Spleen (tissue), 11 donors: ENCODE results near the gene NPHP4. TPM values are rescaled to one million over a fixed set of nuclear protein-coding genes. Genes with fewer than 3 reads are reported as not detected.

Experiments
- DNase-seq: peaks from one replicate; pipeline ENCODE4 v3.0.0-alpha.2; 2020
- H3K27ac ChIP-seq, 8 donors: fragments of 200-600 bp; sonication (generic) in 7 of 8; 1 replicate in 4 of 8; 2 replicates in 4 of 8; pipeline versions ENCODE4 v1.5.0 to v1.8.0; 2016 to 2021; ENCODE audit warnings: inconsistent platforms in 4 of 8, mild to moderate bottlenecking in 4 of 8, moderate library complexity in 1 of 8
- H3K27me3 ChIP-seq, 7 donors: fragments of 200-600 bp; sonication (generic) in 6 of 7; replicated peaks in 1 of 7; 1 replicate in 4 of 7; 2 replicates in 3 of 7; pipeline versions ENCODE4 v1.5.0 to v1.8.0; 2016 to 2021; ENCODE audit warnings: inconsistent platforms in 3 of 7, mild to moderate bottlenecking in 1 of 7
- H3K36me3 ChIP-seq, 6 donors: fragments of 200-600 bp; sonication (generic) in 5 of 6; 1 replicate in 4 of 6; 2 replicates in 2 of 6; pipeline versions ENCODE4 v1.5.0 to v1.8.0; 2016 to 2021; ENCODE audit warnings: inconsistent platforms in 2 of 6
- H3K4me1 ChIP-seq, 6 donors: fragments of 200-600 bp; sonication (generic) in 5 of 6; 1 replicate in 3 of 6; 2 replicates in 3 of 6; pipeline versions ENCODE4 v1.5.0 to v1.8.0; 2016 to 2021; ENCODE audit warnings: inconsistent platforms in 3 of 6
- H3K4me3 ChIP-seq, 8 donors: fragments of 200-600 bp; sonication (generic) in 7 of 8; 1 replicate in 4 of 8; 2 replicates in 4 of 8; pipeline versions ENCODE4 v1.5.0 to v1.8.0; 2016 to 2021; ENCODE audit warnings: inconsistent platforms in 4 of 8, mild to moderate bottlenecking in 4 of 8, moderate library complexity in 2 of 8
- H3K9me3 ChIP-seq, 8 donors: fragments of 200-600 bp; sonication (generic) in 7 of 8; 1 replicate in 4 of 8; 2 replicates in 4 of 8; pipeline versions ENCODE4 v1.5.0 to v1.8.0; 2016 to 2021; ENCODE audit warnings: inconsistent platforms in 4 of 8
- CTCF ChIP-seq, 11 experiments: fragments of 200-600 bp in 7 of 11; fragments of 450-650 bp in 4 of 11; sonication (generic) in 4 of 11; IDR thresholded peaks in 8 of 11; conservative IDR thresholded peaks in 3 of 11; 1 replicate in 7 of 11; 2 replicates in 4 of 11; pipeline versions ENCODE4 v1.4.0 to v1.8.0; 2016 to 2021; ENCODE audit warnings: antibody characterized with exemption in 11 of 11, inconsistent platforms in 4 of 11, mild to moderate bottlenecking in 1 of 11
- POLR2A ChIP-seq, 3 donors: fragments of 450-650 bp; IDR thresholded peaks; one replicate each; pipeline ENCODE4 v1.5.1; 2017; ENCODE audit warnings: antibody characterized with exemption in 3 of 3, mild to moderate bottlenecking in 1 of 3
- POLR2AphosphoS5 ChIP-seq, 3 donors: sonication (generic); formaldehyde crosslinking; IDR thresholded peaks; one replicate each; pipeline ENCODE4 v1.5.1; 2017; ENCODE audit warnings: antibody characterized with exemption in 3 of 3
- WGBS, 5 donors: extraction: QIAGEN DNeasy Blood & Tissue Kit in 3 of 5; methylation state at CpG; one replicate each; pipeline versions ENCODE4 v1.1.5 to v1.1.7; 2013 to 2018; 5-methylcytosine and 5-hydroxymethylcytosine counted together
- intact Hi-C: fragments of 100-400 bp; cut with DNase I; formaldehyde crosslinking; loops from one replicate; pipeline ENCODE4 v1.15.0; 2023; ENCODE audit warnings: low total_unique reads
- polyA plus RNA-seq, 3 donors: library from polyadenylated mRNA; stranded (reverse); fragments of 200-250 nt; gene quantifications; one replicate each; pipeline ENCODE4 v1.2.1, GENCODE V29; 2013
- total RNA-seq, 7 donors: library from RNA; depleted of rRNA in 3 of 7; stranded (reverse); fragments of >200 nt in 3 of 7; fragmentation: NEBNext Ultra II Directional in 4 of 7; extraction: Animal tissue kit (Norgen Biotek cat#: 25700) in 4 of 7; gene quantifications; one replicate each; pipeline versions ENCODE4 v1.1.0 to v1.2.1, GENCODE V29; 2016 to 2021
- donor health status: healthy with polysubstance abuse.
- donor health status: DM: no; HTN: no; CAD: no; lungs with moderate emphysema.
- donor health status: DM: no; HTN: no; CAD: no.
- donor health status: Bipolar disorder and iron deficiency.
- donor health status: healthy.
- donor health status: DM: no; HTN: no; CAD: no.
- donor health status: DM: yes; HTN: yes; CAD: no.

Gene NPHP4
- total and polyA plus RNA-seq, 10 donors, result 1.2 to 17.5 (median 9.4) TPM

DNA sequence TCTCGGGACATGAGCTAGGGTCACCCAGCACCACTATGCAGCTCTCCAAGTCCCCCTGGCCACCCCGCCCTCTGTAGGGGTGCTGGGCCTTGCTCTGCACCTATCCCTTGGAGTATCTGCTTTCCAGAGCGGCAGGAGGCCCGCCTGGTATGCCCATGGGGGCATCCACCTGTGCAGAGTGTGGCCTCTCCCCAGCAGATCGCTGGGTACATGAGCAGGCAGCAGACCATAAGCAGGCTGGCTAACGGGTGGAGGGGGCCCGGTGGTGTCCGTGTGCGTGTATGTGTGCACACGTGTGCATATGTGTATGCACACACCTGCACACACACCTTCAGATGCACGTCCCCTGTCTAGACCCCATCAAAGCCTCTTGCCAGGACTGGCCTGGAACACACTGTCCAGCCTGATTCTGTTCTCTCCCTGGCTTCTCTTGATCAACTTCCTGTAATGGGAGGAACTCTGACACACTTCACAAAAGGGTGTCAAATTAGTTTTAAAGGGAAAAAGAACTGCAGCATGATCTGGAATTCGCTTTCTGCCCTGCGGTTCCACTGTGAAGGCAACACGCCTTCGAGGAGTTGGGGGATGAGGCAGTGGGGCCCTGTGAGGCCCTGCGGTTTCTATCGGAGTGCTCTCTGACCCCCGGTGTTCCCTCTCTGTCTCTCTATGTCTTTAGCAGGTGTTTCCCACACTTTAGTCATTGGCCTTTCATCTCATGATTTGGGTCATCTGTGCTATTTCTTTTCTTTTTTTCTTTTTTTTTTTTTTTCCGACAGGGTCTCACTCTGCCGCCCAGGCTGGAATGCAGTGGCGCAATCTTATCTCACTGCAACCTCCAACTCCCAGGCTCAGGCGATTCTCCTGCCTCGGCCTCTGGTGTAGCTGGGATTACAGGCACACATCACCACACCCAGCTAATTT lies 17.2 kb upstream of the NPHP4 start:
- Histone ChIP-seq H3K27me3 (no peaks in the 10 kb centered on the region), H3K9me3 (no peaks in the 10 kb centered on the region), H3K4me3 (no peak overlapping the region), H3K4me1 (peaks cover 0 to 49% (median 10%) of the 10 kb centered on the region in 6 donors), H3K36me3 (peaks cover 0 to 43% (median 0%) of the 10 kb centered on the region in 6 donors), H3K27ac (peak overlapping the region in 2 of 8 donors; percentile 13 to 57)
- intact Hi-C loops, result no loop called here
- TF ChIP-seq POLR2AphosphoS5 (IDR thresholded peaks at IDR 0.05) (peak in 1 of 3 donors; percentile 29), POLR2A (IDR thresholded peaks at IDR 0.05) (no peak)
- peak; percentile 66 for DNase-seq
- 85 to 88% (median 87%) methylated on average over 15 to 23 of the region's 23 CpGs for WGBS, 5 donors

DNA sequence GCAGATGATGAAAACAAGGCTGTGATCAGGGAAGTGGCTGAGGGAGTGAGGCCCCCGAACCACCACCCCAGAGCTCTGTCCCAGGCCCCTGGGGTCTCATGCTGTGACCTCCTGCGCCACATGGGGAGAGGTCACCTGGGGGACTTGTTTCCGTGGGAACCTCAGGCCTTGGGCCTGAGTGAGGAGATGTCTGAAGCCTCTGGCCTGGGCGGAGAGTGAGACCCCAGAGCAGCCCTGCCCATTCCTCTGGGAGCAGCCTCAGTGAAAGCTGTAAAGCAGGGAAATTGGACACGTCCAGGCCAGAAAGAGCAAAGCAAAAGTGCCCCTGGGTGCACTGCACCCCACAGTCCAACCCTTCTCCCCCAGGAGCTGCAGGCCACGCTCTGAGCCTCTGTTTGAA lies 16.5 kb upstream of the NPHP4 start:
- intact Hi-C loops, result no loop called here
- WGBS, 5 donors, result 77 to 97% (median 91%) methylated on average over 4 to 6 of the region's 6 CpGs

DNA sequence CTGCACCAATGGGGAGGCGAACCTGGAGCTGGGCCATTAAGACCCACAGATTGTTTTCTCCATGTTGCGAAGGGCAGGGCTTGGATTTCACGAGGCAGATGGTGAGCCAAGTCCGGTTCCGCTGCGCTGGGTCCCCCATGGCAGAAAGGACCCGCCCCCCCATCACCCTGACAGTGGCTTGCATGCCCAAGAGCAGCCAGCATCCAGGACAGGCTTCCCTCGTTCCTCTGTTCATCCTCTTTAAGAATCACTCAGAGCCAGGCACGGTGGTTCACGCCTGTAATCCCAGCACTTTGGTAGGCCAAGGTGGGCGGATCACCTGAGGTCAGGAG lies 15.8 kb upstream of the NPHP4 start:
- no peak for TF ChIP-seq POLR2AphosphoS5 (IDR thresholded peaks at IDR 0.05)
- no peak for TF ChIP-seq POLR2A (IDR thresholded peaks at IDR 0.05)
- Histone ChIP-seq H3K36me3 (peaks cover 0 to 40% (median 1%) of the 10 kb centered on the region in 6 donors), H3K27me3 (no peaks in the 10 kb centered on the region), H3K4me3 (no peak overlapping the region), H3K27ac (no peak overlapping the region), H3K9me3 (no peaks in the 10 kb centered on the region), H3K4me1 (peaks cover 0 to 50% (median 9%) of the 10 kb centered on the region in 6 donors)
- intact Hi-C loops, result no loop called here
- 92 to 96% (median 94%) methylated on average over 11 of the region's 11 CpGs for WGBS, 5 donors
- DNase-seq, result peak; percentile 41

More for the DNA sequence above, 16.5 kb upstream of the NPHP4 start:
- peak overlapping the region in 2 of 8 donors; percentile 13 to 57 for H3K27ac ChIP-seq
- H3K4me3 ChIP-seq, result no peak overlapping the region
- no peaks in the 10 kb centered on the region for H3K27me3 ChIP-seq
- no peaks in the 10 kb centered on the region for H3K9me3 ChIP-seq
- peaks cover 0 to 40% (median 0%) of the 10 kb centered on the region in 6 donors for H3K36me3 ChIP-seq
- H3K4me1 ChIP-seq, result peaks cover 0 to 48% (median 8%) of the 10 kb centered on the region in 6 donors
- TF ChIP-seq CTCF (IDR thresholded peaks at IDR 0.05 in 8 of 11, conservative IDR thresholded peaks at IDR 0.05 in 3 of 11), result no peak
- TF ChIP-seq POLR2A (IDR thresholded peaks at IDR 0.05), result no peak
- no peak for TF ChIP-seq POLR2AphosphoS5 (IDR thresholded peaks at IDR 0.05)
- peak; percentile 46 for DNase-seq

- Histone ChIP-seq H3K9me3 (no peaks in the 10 kb centered on the region), H3K4me3 (no peak overlapping the region), H3K4me1 (peaks cover 0 to 51% (median 12%) of the 10 kb centered on the region in 6 donors), H3K27me3 (no peaks in the 10 kb centered on the region), H3K27ac (no peak overlapping the region), H3K36me3 (peaks cover 0 to 41% (median 3%) of the 10 kb centered on the region in 6 donors)
- intact Hi-C loops, result no loop called here
- WGBS, 5 donors, result 48 to 73% (median 66%) methylated on average over 23 to 25 of the region's 25 CpGs
- TF ChIP-seq POLR2A (IDR thresholded peaks at IDR 0.05), result no peak
- TF ChIP-seq CTCF (IDR thresholded peaks at IDR 0.05 in 8 of 11, conservative IDR thresholded peaks at IDR 0.05 in 3 of 11), result no peak
- peak; percentile 82 for DNase-seq
Observed at GRCh38 chr1:6007318-6008083, 15.3 kb upstream of the NPHP4 start.
